ENCODE results near the gene TNS3. TPM values are rescaled to one million over a fixed set of nuclear protein-coding genes. Genes with fewer than 3 reads are reported as not detected.

TNS3 gene
- total RNA-seq, 4 donors from 2014 or later, result 70.9 to 112 (median 98.6) TPM

DNA sequence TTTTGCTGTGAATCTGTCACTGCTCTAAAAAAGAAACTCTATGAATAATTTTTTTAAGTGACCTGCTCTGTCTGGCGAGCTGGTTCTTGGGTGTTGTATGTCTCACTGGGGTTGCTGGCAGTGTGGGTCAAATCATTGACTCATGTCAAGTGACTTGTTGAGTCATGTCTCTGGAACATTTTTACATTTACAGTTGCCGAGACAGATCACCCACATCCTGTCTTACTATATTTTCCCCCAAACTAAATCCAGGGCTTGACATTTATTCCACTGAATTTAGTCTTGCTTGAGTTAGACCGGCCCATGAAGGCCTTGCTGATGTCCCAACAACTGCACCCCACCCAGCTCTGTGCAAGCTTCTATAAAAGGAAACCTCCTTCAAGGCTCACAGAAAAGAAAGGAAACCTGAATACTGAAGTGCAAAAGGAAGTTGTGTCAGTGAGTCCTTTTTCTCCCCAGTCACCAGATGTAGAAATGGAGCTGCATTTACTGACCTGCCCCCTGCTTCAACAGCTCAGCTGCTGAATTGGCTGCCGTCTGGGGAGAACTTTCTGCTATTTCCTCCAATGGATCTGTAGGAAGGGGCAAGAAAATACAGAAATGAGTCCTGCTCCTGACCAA, 290.3 kb downstream of the TNS3 start:
- peak; percentile 60 for ATAC-seq (ENCODE audit: low FRiP score)
- TF ChIP-seq, protein P1, sequence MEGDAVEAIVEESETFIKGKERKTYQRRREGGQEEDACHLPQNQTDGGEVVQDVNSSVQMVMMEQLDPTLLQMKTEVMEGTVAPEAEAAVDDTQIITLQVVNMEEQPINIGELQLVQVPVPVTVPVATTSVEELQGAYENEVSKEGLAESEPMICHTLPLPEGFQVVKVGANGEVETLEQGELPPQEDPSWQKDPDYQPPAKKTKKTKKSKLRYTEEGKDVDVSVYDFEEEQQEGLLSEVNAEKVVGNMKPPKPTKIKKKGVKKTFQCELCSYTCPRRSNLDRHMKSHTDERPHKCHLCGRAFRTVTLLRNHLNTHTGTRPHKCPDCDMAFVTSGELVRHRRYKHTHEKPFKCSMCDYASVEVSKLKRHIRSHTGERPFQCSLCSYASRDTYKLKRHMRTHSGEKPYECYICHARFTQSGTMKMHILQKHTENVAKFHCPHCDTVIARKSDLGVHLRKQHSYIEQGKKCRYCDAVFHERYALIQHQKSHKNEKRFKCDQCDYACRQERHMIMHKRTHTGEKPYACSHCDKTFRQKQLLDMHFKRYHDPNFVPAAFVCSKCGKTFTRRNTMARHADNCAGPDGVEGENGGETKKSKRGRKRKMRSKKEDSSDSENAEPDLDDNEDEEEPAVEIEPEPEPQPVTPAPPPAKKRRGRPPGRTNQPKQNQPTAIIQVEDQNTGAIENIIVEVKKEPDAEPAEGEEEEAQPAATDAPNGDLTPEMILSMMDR (IDR thresholded peaks at IDR 0.05), result no peak
- DNase-seq (ENCODE audit: low spot score), result no peak

DNA sequence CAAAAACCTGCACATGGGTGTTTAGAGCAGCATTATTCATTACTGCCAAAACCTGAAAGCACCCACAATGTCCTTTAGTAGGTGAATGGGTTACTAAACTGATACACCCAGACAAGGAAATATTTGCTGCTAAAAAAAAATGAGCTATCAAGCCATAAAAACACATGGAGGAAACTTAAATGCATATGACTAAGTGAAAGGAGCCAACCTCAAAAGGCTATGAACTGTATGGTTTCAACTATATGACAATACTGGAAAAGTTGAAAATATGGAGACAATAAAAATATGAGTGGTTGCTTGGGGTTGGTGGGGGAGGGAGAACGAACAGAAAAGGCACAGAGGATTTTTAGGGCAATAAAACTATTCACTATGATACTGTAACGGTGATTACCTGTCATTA, 291.0 kb downstream of the TNS3 start:
- TF ChIP-seq, protein P1 (IDR thresholded peaks at IDR 0.05), result no peak
- no peak for ATAC-seq (ENCODE audit: low FRiP score)
- DNase-seq (ENCODE audit: low spot score), result no peak

DNA sequence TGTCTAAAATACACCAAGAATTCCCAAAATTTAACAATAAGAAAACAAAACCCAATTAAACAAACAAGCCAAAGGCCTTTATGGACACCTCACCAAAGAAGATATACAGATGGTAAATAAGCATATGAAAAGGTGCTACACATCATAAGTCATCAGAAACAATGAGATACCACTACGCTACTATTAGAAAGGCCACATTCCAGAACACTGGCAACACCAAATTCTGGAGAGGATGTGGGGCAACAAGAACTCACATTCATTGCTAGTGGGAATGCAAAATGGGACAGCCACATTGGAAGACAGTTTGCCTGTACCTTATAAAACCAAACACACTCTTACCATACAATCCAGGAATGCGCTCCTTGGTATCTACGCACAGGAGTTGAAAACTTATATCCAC, 291.4 kb downstream of the TNS3 start:
- TF ChIP-seq, protein P1 (IDR thresholded peaks at IDR 0.05), result no peak
- no peak for ATAC-seq (ENCODE audit: low FRiP score)
- DNase-seq (ENCODE audit: low spot score), result no peak

DNA sequence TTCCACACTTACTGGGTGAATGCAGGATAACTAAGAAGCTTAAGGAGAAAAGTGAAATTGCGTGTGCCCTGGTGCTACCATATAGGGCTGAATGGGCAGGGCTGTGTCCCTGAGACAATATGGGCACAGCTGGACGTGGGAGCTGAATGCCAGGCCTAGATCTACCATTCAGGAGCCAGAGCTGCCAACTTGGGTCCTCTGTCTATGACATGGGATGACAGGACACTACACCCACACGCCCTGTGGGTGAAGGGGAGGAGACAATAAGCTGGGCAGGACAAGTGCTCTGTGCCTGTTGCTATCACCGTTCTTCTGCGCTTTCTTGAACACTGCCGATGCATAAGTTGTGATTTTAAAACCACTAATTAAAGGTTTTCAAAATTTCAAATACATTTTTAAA, 293.9 kb downstream of the TNS3 start:
- DNase-seq (ENCODE audit: low spot score) (no peak), ATAC-seq (ENCODE audit: low FRiP score) (no peak)
- TF ChIP-seq, protein P1 (IDR thresholded peaks at IDR 0.05), result no peak

DNA sequence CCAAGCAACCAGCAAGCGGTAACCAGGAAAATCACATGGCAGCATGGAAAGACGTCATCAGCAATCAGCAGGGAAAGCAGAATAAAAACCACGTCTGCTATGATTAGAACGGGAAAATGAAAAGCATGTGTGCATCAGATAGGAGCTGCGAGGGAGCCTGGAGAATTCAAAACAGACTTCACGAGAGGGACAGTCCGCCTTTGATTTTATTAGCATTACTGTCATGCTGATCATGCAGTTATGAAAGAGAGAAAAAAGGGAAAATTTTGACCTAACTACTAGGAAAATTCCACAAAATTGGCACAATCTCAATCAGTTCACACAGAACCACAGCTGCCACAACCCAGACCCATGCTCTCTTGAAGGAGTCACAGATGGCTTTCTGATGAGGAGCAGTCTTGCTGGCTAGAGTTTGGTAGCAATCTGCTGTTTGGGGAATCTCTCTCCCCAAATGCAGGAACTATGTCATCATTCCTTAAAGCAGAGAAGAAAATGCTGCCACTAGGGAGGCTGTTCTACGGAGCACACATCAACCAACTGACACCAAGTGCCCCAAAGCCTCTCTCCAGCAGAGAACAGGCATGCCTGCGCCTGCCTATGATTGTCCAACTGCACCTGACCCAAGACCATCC, 295.9 kb downstream of the TNS3 start:
- TF ChIP-seq, protein P1 (IDR thresholded peaks at IDR 0.05), result no peak
- ATAC-seq (ENCODE audit: low FRiP score) (no peak), DNase-seq (ENCODE audit: low spot score) (no peak)

DNA sequence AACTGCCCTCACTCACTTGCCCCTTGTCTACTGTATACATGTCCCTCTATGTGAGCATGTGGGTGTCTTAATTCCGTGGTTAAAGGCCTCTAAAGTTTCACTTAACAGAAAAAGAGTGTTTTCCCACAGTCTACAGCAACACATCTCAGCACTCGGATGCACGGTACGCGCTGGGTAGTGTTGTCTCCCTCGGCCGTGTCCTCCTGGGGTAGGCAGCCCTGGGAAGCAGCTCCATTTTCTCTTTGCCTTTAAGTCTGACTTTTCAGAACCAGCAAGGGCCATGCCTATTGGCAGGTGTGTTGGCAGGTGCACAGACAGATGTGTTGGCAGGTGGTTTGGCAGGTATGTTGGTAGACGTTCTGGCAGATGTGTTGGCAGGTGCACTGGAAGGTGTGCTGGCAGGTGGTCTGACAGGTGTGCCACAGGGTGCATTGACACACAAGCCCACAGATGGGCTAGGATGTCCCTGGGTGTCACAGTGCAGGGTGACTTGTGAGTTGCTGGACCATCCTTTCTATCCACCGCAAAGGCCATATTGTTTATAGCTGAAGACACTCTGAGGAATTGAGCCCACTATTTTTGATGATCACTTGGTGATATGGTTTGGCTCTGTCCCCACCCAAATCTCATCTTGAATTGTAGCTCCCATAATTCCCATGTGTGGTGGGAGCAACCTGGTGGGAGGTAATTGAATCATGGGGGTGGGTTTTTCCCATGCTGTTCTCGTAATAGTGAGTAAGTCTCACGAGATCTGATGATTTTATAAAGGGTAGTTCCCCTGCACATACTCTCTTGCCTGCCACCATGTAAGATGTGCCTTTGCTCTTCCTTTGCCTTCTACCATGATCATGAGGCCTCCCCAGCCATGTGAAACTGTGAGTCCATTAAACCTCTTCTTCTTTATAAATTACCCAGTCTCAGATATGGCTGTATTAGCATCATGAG, 296.9 kb downstream of the TNS3 start:
- DNase-seq (ENCODE audit: low spot score), result no peak
- TF ChIP-seq, protein P1 (IDR thresholded peaks at IDR 0.05), result no peak
- no peak for ATAC-seq (ENCODE audit: low FRiP score)

All from omental fat pad (tissue), 4 donors.